Loucy (cell line): ENCODE measurements around the gene MTMR12.

Experiments
- H2AFZ ChIP-seq: fragments of 200-600 bp; sonication (generic); 2 replicates; pipeline ENCODE4 v1.6.0; 2016; ENCODE audit warnings: antibody characterized with exemption, mild to moderate bottlenecking, low read length, moderate library complexity
- H3F3A ChIP-seq: fragments of 200-600 bp; 2 replicates; pipeline ENCODE4 v1.6.0; 2016; ENCODE audit warnings: antibody characterized with exemption, low read depth, mild to moderate bottlenecking
- H3K27me3 ChIP-seq: fragments of 200-600 bp; sonication (generic); 2 replicates; pipeline ENCODE4 v1.6.1; 2014; ENCODE audit warnings: low read length, mild to moderate bottlenecking; ENCODE audit not compliant: insufficient read depth, poor library complexity, severe bottlenecking
- H3K36me3 ChIP-seq: fragments of 200-600 bp; sonication (generic); 2 replicates; pipeline ENCODE4 v1.6.1; 2016; ENCODE audit warnings: low read length; ENCODE audit not compliant: insufficient read depth
- H3K4me1 ChIP-seq: fragments of 200-600 bp; sonication (generic); 2 replicates; pipeline ENCODE4 v1.5.1; 2014; ENCODE audit warnings: low read length, mild to moderate bottlenecking; ENCODE audit not compliant: insufficient read depth, poor library complexity, severe bottlenecking
- H3K4me2 ChIP-seq: fragments of 200-600 bp; sonication (generic); 2 replicates; pipeline ENCODE4 v1.6.0; 2014; ENCODE audit warnings: antibody characterized with exemption, low read length, low read depth, mild to moderate bottlenecking; ENCODE audit not compliant: poor library complexity, severe bottlenecking
- H3K4me3 ChIP-seq: fragments of 200-600 bp; sonication (generic); 2 replicates; pipeline ENCODE4 v1.5.1; 2014; ENCODE audit warnings: low read length, mild to moderate bottlenecking, mixed read lengths; ENCODE audit not compliant: poor library complexity, severe bottlenecking
- H3K79me2 ChIP-seq: fragments of 200-600 bp; sonication (generic); 2 replicates; pipeline ENCODE4 v1.6.1; 2014; ENCODE audit warnings: low read length; ENCODE audit not compliant: insufficient read depth
- H3K9ac ChIP-seq: fragments of 200-600 bp; sonication (generic); 2 replicates; pipeline ENCODE4 v1.6.0; 2014; ENCODE audit warnings: mild to moderate bottlenecking, low read depth, low read length, moderate library complexity; ENCODE audit not compliant: poor library complexity, severe bottlenecking
- H3K9me2 ChIP-seq: fragments of 200-600 bp; sonication (generic); replicated peaks from 2 replicates; pipeline ENCODE4 v1.6.1; 2016; ENCODE audit warnings: low read depth, low read length, mixed read lengths
- H3K9me3 ChIP-seq: fragments of 200-600 bp; sonication (generic); 2 replicates; pipeline ENCODE4 v1.6.1; 2014; ENCODE audit warnings: mild to moderate bottlenecking, antibody characterized with exemption, low read length, low read depth; ENCODE audit not compliant: insufficient read depth
- H4K20me1 ChIP-seq: fragments of 200-600 bp; sonication (generic); 2 replicates; pipeline ENCODE4 v1.6.0; 2014; ENCODE audit warnings: antibody characterized with exemption, low read length, mild to moderate bottlenecking; ENCODE audit not compliant: insufficient read depth, poor library complexity, severe bottlenecking
- EZH2phosphoT487 ChIP-seq: fragments of 200-600 bp; IDR thresholded peaks from 2 replicates; pipeline ENCODE4 v1.6.1; 2018; ENCODE audit warnings: antibody characterized with exemption, mild to moderate bottlenecking, moderate library complexity, borderline replicate concordance
- TF ChIP-seq, protein P1 (sequence below): fragments of 200-600 bp; sonication (generic); conservative IDR thresholded peaks from 2 replicates; pipeline ENCODE4 v1.5.1; 2014; ENCODE audit warnings: mild to moderate bottlenecking, antibody characterized with exemption, low read length

The MTMR12 gene

GRCh38 chr5:32258424-32258823, 54.3 kb downstream of the MTMR12 start:
- H3K36me3 ChIP-seq: peaks cover 55% of the 10 kb centered on the region
- no peaks in the 10 kb centered on the region for H3F3A ChIP-seq
- no peaks in the 10 kb centered on the region for H4K20me1 ChIP-seq
- no peak overlapping the region for H3K4me2 ChIP-seq
- H3K9ac ChIP-seq: no peak overlapping the region
- no peak for TF ChIP-seq EZH2phosphoT487
- TF ChIP-seq, protein P1, sequence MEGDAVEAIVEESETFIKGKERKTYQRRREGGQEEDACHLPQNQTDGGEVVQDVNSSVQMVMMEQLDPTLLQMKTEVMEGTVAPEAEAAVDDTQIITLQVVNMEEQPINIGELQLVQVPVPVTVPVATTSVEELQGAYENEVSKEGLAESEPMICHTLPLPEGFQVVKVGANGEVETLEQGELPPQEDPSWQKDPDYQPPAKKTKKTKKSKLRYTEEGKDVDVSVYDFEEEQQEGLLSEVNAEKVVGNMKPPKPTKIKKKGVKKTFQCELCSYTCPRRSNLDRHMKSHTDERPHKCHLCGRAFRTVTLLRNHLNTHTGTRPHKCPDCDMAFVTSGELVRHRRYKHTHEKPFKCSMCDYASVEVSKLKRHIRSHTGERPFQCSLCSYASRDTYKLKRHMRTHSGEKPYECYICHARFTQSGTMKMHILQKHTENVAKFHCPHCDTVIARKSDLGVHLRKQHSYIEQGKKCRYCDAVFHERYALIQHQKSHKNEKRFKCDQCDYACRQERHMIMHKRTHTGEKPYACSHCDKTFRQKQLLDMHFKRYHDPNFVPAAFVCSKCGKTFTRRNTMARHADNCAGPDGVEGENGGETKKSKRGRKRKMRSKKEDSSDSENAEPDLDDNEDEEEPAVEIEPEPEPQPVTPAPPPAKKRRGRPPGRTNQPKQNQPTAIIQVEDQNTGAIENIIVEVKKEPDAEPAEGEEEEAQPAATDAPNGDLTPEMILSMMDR: no peak
- H3K79me2 ChIP-seq: no peaks in the 10 kb centered on the region
- no peaks in the 10 kb centered on the region for H3K9me3 ChIP-seq
- no peaks in the 10 kb centered on the region for H3K27me3 ChIP-seq
- H3K4me3 ChIP-seq: no peak overlapping the region
- H3K9me2 ChIP-seq: no peaks in the 10 kb centered on the region
- peaks cover 4% of the 10 kb centered on the region for H3K4me1 ChIP-seq
- H2AFZ ChIP-seq: no peak overlapping the region

GRCh38 chr5:32255540-32255900, 57.2 kb downstream of the MTMR12 start:
- H3K27me3 ChIP-seq: no peaks in the 10 kb centered on the region
- no peaks in the 10 kb centered on the region for H3K9me2 ChIP-seq
- peaks cover 6% of the 10 kb centered on the region for H3K4me1 ChIP-seq
- H3K9me3 ChIP-seq: no peaks in the 10 kb centered on the region
- H3K4me2 ChIP-seq: no peak overlapping the region
- H2AFZ ChIP-seq: no peak overlapping the region
- peaks cover 34% of the 10 kb centered on the region; the same call in 1 of the 2 replicates for H3K36me3 ChIP-seq
- H4K20me1 ChIP-seq: no peaks in the 10 kb centered on the region
- no peak overlapping the region for H3K9ac ChIP-seq
- H3F3A ChIP-seq: no peaks in the 10 kb centered on the region
- no peak overlapping the region for H3K4me3 ChIP-seq
- TF ChIP-seq EZH2phosphoT487: no peak
- H3K79me2 ChIP-seq: no peaks in the 10 kb centered on the region

DNA sequence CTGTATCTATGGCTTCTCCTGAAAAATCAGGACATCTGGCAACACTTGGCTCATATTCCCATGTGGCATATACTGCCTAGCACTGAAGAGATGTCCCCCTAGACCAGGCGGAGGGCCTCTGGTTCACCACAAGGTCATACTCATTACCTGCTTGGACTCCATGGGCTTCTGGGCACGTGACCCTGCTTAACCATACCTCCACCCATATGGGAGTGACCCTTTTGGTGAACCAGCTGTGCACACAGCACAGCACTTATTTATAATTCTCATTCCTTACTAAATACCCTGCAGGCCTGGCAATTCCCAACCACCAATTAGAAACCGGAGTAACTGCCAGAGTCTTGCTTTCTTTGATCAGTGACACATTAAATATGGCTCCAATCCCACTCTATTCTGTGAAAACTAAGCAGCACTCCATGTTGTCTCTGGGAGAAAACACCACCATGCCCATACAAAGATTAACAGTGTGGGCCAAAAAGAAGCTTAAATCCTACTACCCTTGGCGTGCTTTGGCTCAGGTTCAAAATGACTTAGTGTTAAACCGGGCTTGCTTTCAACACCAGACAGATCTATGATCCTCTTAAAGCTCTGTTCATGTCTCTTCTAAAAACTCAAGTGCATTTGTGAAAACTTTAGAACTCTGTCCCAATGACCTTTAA, 57.7 kb downstream of the MTMR12 start:
- Histone ChIP-seq H3K9me3 (no peaks in the 10 kb centered on the region), H3K4me3 (no peak overlapping the region), H3K4me1 (peaks cover 6% of the 10 kb centered on the region), H3K27me3 (no peaks in the 10 kb centered on the region), H3K9ac (no peak overlapping the region), H3F3A (no peaks in the 10 kb centered on the region), H2AFZ (no peak overlapping the region), H4K20me1 (no peaks in the 10 kb centered on the region), H3K79me2 (no peaks in the 10 kb centered on the region), H3K36me3 (peaks cover 32% of the 10 kb centered on the region; the same call in 1 of the 2 replicates), H3K9me2 (no peaks in the 10 kb centered on the region), H3K4me2 (no peak overlapping the region)
- TF ChIP-seq EZH2phosphoT487: no peak
- TF ChIP-seq, protein P1: no peak
